Activated CD8-positive, alpha-beta memory T cell treated with anti-CD3 and anti-CD28 coated beads, Interleukin-2, amount 50 U/mL, for 24 hours (primary cell): ENCODE data around the gene LUC7L2.
"Not testable (repeated sequence)": the region's sequence is repeated elsewhere in the genome, so short reads cannot be mapped to it uniquely, and the experiment has no call there.

Experiments used
- DNase-seq: peaks from one replicate; pipeline ENCODE4 v3.0.0-alpha.2; 2020; ENCODE audit errors: extremely low read depth

LUC7L2 gene

GRCh38 chr7:139446051-139446890 lies 86.6 kb downstream of the LUC7L2 start:
- no peak for DNase-seq

- no peak for DNase-seq
These were observed 91.2 kb downstream of the LUC7L2 start for GRCh38 chr7:139450851-139451250.

GRCh38 chr7:139451638-139452037 lies 91.9 kb downstream of the LUC7L2 start:
- DNase-seq = no peak

GRCh38 chr7:139452958-139453672 lies 93.4 kb downstream of the LUC7L2 start:
- DNase-seq = no peak

GRCh38 chr7:139453673-139454321 lies 94.1 kb downstream of the LUC7L2 start:
- DNase-seq = no peak

- no peak for DNase-seq
These were observed 96.1 kb downstream of the LUC7L2 start for GRCh38 chr7:139455789-139456188.

- no peak for DNase-seq
These were observed 96.8 kb downstream of the LUC7L2 start for GRCh38 chr7:139456511-139456910.

- DNase-seq = no peak
These were observed 97.7 kb downstream of the LUC7L2 start for GRCh38 chr7:139457153-139457946.

- not testable (repeated sequence) for DNase-seq
These were observed 103.7 kb downstream of the LUC7L2 start for GRCh38 chr7:139463421-139463820.

- not testable (repeated sequence) for DNase-seq
These were observed 104.8 kb downstream of the LUC7L2 start for GRCh38 chr7:139464511-139464910.

- DNase-seq = not testable (repeated sequence)
These were observed 105.4 kb downstream of the LUC7L2 start for GRCh38 chr7:139465072-139465471.

GRCh38 chr7:139467729-139468128 lies 108.0 kb downstream of the LUC7L2 start:
- not testable (repeated sequence) for DNase-seq

- DNase-seq = not testable (repeated sequence)
These were observed 108.6 kb downstream of the LUC7L2 start for GRCh38 chr7:139468281-139468680.

- DNase-seq = no peak
These were observed 112.2 kb downstream of the LUC7L2 start for GRCh38 chr7:139471740-139472353.
